Endothelial cell (in vitro differentiated cells): ENCODE measurements around the gene CALHM1. TPM values are rescaled to one million over a fixed set of nuclear protein-coding genes. Genes with fewer than 3 reads are reported as not detected.

Source experiments
- DNase-seq: peaks from one replicate; pipeline ENCODE4 v3.0.0; 2021; ENCODE audit warnings: low spot score
- H3K27ac Mint-ChIP-seq: one replicate; pipeline ENCODE4 v1.8.0; 2021; ENCODE audit warnings: mixed read lengths, inconsistent platforms; ENCODE audit not compliant: unreplicated experiment
- H3K27me3 Mint-ChIP-seq: one replicate; pipeline ENCODE4 v1.8.0; 2021; ENCODE audit warnings: mild to moderate bottlenecking, moderate library complexity, mixed read lengths, inconsistent platforms; ENCODE audit not compliant: unreplicated experiment
- H3K36me3 Mint-ChIP-seq: one replicate; pipeline ENCODE4 v1.8.0; 2021; ENCODE audit warnings: mild to moderate bottlenecking, low read depth, mixed read lengths, inconsistent platforms; ENCODE audit not compliant: unreplicated experiment
- H3K4me1 Mint-ChIP-seq: one replicate; pipeline ENCODE4 v1.8.0; 2021; ENCODE audit warnings: mild to moderate bottlenecking, mixed read lengths, inconsistent platforms; ENCODE audit not compliant: unreplicated experiment
- H3K4me3 Mint-ChIP-seq: one replicate; pipeline ENCODE4 v1.8.0; 2021; ENCODE audit warnings: mild to moderate bottlenecking, mixed read lengths, inconsistent platforms; ENCODE audit not compliant: unreplicated experiment
- H3K9me3 Mint-ChIP-seq: one replicate; pipeline ENCODE4 v1.8.0; 2021; ENCODE audit warnings: mixed read lengths, inconsistent platforms; ENCODE audit not compliant: unreplicated experiment
- total RNA-seq: library from RNA; stranded (reverse); fragmentation: NEBNext Ultra II Directional; extraction: Animal tissue kit (Norgen Biotek cat#: 25700); gene quantifications from one replicate; pipeline ENCODE4 v1.2.1, GENCODE V29; 2021; ENCODE audit not compliant: unreplicated experiment
- TF ChIP-seq, protein P1 (sequence below): fragments of 200-600 bp; sonication (generic); IDR thresholded peaks from one replicate; pipeline ENCODE4 v1.5.0; 2021; ENCODE audit warnings: antibody characterized with exemption; ENCODE audit not compliant: unreplicated experiment

Gene CALHM1
- total RNA-seq, 1 donor from 2014 or later, result not detected

DNA sequence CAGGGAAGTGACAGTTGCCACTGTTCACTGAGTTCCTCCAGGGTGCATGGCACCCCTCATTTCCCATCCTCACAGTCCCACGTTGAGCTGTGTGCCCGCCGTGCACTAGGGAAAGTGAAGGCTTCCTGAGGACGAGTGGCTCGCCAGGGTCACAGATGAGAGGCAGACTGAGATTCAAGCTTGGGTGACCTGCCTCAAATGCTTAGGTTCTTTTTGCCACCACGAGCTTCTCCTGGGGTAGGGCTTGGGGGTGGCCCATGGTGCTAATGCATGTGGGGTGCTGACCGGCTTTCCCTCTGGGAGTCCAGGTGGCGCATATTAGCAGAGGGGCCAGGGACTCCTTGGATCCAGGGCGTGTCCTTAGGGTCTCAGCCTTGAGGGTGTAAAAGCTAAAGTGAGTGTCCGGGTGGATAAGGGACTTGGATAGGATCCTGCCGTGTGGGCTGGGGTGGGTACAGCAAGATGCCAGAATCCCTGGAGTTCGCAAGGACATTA is 8.5 kb downstream of the CALHM1 start:
- H3K4me3 Mint-ChIP-seq, result no peak overlapping the region
- peaks cover 14% of the 10 kb centered on the region for H3K27me3 Mint-ChIP-seq
- H3K4me1 Mint-ChIP-seq, result peaks cover 19% of the 10 kb centered on the region
- no peak overlapping the region for H3K27ac Mint-ChIP-seq
- TF ChIP-seq, protein P1, sequence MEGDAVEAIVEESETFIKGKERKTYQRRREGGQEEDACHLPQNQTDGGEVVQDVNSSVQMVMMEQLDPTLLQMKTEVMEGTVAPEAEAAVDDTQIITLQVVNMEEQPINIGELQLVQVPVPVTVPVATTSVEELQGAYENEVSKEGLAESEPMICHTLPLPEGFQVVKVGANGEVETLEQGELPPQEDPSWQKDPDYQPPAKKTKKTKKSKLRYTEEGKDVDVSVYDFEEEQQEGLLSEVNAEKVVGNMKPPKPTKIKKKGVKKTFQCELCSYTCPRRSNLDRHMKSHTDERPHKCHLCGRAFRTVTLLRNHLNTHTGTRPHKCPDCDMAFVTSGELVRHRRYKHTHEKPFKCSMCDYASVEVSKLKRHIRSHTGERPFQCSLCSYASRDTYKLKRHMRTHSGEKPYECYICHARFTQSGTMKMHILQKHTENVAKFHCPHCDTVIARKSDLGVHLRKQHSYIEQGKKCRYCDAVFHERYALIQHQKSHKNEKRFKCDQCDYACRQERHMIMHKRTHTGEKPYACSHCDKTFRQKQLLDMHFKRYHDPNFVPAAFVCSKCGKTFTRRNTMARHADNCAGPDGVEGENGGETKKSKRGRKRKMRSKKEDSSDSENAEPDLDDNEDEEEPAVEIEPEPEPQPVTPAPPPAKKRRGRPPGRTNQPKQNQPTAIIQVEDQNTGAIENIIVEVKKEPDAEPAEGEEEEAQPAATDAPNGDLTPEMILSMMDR, result no peak
- no peaks in the 10 kb centered on the region for H3K9me3 Mint-ChIP-seq
- DNase-seq, result no peak
- peaks cover 23% of the 10 kb centered on the region for H3K36me3 Mint-ChIP-seq

DNA sequence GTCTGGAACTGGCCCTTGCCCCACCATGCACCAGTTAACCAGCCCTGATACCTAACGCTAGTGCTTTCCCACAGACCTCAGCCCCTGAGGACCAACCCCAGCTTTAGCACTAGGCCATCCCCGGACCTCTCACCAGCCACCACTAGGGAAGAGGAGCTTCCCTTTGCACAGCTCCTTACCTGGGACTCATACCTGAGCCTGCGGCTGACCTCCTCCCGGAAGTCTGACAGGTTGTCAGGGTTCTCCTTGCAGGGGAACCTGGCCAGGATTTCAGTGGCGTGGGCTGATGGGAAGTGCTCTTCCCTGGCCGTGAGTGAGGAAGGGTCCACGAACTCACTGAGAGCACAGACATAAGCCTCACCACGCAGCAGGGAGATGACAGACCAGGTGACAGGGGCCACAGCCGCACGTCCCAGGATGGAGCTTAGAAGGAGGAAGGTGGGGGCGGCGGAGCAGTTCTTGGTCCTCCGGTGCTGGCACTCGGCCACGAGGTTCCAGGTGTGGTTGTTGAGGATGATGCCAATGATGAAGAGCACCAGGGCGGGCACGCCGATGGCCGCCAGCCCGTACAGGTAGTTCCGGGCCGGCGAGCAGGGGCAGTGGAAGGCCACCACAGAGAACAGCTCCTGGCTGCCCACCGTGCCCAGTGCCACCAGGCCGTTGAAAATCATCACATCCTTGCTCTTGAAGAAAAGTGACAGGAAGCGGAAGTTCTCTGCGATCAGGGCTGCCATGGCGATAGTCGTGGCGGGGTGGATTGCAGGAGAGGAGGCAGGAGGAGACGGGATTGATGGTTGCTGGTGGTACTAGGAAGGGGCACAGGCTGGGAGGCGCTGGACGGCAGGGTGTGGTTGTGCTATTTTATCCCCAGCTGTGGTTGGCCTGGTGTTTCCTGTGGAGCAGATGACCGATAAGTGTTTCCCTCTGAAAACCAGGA is 9.2 kb downstream of the CALHM1 start:
- H3K36me3 Mint-ChIP-seq, result peaks cover 27% of the 10 kb centered on the region
- peaks cover 19% of the 10 kb centered on the region for H3K4me1 Mint-ChIP-seq
- TF ChIP-seq, protein P1, result no peak
- H3K27me3 Mint-ChIP-seq, result peaks cover 14% of the 10 kb centered on the region
- H3K9me3 Mint-ChIP-seq, result no peaks in the 10 kb centered on the region
- DNase-seq, result no peak
- H3K4me3 Mint-ChIP-seq, result peak overlapping the region; percentile 48
- H3K27ac Mint-ChIP-seq, result peak overlapping the region; percentile 49

DNA sequence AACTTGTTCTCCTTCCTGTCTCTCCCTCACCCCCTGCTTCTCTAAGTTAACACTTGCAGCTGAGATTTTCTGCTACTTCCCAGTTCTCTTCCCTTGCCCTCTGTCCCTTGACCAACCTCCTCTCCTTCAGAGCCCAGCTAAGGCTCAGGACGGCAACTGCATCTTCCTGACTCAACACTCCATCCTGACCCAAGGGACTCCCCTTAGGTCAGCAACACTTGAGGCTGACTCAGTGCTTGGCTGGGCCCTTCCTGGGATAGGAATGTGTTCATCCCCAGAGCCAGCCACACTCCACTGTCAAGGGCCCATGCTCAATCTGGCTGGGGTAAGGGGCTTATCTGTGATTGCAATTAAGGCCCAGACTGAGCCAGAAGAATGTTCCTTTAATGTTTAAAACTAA is 10.0 kb downstream of the CALHM1 start:
- Mint-ChIP-seq H3K4me3 (peak overlapping the region; percentile 17), H3K27me3 (peaks cover 14% of the 10 kb centered on the region), H3K9me3 (no peaks in the 10 kb centered on the region), H3K4me1 (peaks cover 17% of the 10 kb centered on the region), H3K27ac (no peak overlapping the region), H3K36me3 (peaks cover 35% of the 10 kb centered on the region)
- DNase-seq, result no peak
- TF ChIP-seq, protein P1, result no peak

DNA sequence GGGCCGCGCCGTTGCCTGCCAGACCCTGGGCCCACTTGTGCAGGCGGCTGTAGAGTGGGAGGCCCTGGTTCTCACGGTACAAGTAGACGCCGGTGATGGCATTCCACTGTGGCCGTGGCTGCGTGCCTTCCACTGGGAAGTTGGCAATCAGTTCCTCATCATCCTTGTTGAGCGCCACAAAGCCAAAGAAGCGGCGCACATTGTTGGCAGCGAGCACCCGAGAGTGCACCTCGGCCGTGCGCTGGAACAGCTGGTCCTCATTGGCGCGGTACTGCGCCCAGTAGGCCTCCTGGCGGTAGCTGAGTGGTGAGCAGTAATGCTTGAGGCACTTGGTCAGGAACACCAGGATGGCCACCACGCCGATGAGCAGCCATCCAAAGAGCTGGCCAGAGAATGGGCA is 11.5 kb downstream of the CALHM1 start:
- no peaks in the 10 kb centered on the region for H3K9me3 Mint-ChIP-seq
- H3K36me3 Mint-ChIP-seq, result peaks cover 46% of the 10 kb centered on the region

More for the DNA sequence above, 11.5 kb downstream of the CALHM1 start:
- no peak overlapping the region for H3K4me3 Mint-ChIP-seq
- TF ChIP-seq, protein P1, result no peak
- H3K4me1 Mint-ChIP-seq, result peaks cover 14% of the 10 kb centered on the region
- DNase-seq, result no peak
- H3K27ac Mint-ChIP-seq, result no peak overlapping the region
- H3K27me3 Mint-ChIP-seq, result peaks cover 14% of the 10 kb centered on the region
